DOHH2 (cell line): ENCODE measurements around the gene RUSC2.

Source experiments
- EZH2phosphoT487 ChIP-seq: fragments of 200-600 bp; sonication (generic); IDR thresholded peaks from 2 replicates; pipeline ENCODE4 v1.6.1; 2017; ENCODE audit warnings: borderline replicate concordance, mild to moderate bottlenecking, antibody characterized with exemption, low read length, moderate library complexity, mixed read lengths
- TF ChIP-seq, protein P1 (sequence below): fragments of 200-600 bp; sonication (generic); IDR thresholded peaks from one replicate; pipeline ENCODE4 v1.5.1; 2014; ENCODE audit warnings: antibody characterized with exemption, mild to moderate bottlenecking, low read depth, low read length; ENCODE audit not compliant: poor library complexity, severe bottlenecking

DNA sequence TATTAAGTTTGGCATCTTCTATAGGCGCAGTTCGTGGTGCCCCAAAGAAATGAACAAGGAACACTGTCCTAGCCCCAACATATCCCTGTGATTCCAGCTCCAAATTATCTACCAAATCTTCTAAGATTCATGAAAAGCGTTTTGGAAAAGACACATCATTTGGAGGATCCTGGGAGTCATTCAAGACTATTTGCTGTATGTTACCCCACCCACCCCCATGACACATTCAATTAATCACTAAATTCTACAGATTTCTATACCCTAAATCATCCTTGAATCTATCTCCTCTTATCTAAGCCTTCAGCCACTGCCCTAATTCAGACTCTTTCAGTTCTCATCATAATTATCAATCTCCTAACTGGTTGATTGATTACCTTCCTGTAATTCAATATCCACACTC lies 5.5 kb upstream of the RUSC2 start:
- TF ChIP-seq, protein P1, sequence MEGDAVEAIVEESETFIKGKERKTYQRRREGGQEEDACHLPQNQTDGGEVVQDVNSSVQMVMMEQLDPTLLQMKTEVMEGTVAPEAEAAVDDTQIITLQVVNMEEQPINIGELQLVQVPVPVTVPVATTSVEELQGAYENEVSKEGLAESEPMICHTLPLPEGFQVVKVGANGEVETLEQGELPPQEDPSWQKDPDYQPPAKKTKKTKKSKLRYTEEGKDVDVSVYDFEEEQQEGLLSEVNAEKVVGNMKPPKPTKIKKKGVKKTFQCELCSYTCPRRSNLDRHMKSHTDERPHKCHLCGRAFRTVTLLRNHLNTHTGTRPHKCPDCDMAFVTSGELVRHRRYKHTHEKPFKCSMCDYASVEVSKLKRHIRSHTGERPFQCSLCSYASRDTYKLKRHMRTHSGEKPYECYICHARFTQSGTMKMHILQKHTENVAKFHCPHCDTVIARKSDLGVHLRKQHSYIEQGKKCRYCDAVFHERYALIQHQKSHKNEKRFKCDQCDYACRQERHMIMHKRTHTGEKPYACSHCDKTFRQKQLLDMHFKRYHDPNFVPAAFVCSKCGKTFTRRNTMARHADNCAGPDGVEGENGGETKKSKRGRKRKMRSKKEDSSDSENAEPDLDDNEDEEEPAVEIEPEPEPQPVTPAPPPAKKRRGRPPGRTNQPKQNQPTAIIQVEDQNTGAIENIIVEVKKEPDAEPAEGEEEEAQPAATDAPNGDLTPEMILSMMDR, result no peak
- no peak for TF ChIP-seq EZH2phosphoT487
